NOMO-1 (cell line): ENCODE data around the gene PMM2.
"Not testable (repeated sequence)": the region's sequence is repeated elsewhere in the genome, so short reads cannot be mapped to it uniquely, and the experiment has no call there.

Experiments
- DNase-seq, 2 experiments: peaks; one replicate each; lab custom pipeline; 2025; ENCODE audit not compliant: unreplicated experiment in 2 of 2; lab: John Stamatoyannopoulos, UW

PMM2 gene

DNA sequence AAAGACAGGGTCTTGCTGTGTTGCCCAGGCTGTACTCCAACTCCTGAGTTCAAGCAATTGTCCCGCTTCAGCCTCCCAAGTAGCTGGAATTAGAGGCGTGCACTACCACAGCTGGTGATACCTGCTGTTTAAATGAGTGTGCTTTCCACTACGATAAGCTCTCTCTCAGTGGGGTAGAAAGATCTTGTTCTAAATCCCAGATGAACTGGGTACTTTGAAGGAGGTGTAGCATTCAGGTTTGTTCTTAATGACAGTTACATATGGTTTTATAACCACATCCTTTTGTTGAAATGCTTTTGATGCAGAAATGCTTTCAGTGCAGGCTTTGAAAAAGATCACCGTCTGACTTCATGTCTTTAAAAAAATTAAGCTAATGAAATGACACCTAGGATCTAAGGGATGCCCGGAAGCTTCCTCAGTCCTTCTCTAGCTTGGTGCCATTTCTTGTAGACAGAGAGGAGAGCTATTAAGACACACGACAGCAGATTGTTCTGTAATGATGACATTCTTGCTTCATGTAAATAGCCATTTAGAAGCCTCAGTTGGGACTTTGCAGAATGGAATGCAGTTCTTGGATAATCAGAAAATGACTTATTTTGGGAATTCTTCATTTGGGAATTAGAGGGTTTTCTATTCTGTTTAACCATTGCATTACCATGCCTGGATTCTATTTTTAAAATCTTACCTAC is 19.5 kb downstream of the PMM2 start:
- DNase-seq: no peak

DNA sequence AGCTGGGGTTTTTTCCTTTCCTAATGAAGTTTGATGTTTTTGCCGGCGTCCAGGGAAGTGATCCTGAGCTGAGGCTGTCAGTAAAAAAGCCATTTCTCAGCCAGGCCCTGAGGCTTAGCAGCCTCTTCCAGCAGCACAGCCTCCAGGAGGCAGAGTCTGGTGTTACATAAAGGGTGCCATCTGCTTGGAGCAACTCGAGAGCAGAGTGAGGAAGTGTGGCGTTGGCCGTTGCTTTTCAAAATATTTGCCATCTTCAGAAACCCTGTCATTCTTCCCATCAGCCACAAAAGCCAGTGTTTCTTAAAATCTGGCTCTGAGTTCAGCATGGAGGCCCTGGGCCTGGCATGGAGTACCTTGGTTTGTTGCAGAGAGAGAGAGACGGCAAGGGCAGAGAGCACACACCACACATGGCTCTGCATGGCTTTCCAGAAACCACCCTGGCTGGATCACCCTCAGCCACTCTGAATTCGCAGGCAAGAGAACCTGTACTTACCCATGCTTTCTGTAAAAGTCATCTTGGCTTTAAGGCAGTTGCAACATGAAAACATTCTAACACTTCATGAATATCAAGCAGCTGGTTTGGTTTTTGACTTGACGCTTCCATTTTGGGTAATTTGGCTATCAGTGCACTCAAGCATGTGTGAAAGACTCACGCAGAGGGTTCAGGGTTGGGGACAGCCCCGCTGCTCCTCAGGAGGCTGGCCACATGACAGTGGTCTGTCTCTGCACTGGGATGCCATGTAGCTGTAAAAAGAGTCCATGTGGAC is 21.0 kb downstream of the PMM2 start:
- DNase-seq: no peak

- no peak for DNase-seq
Measured at GRCh38 chr16:8819411-8820034, 21.9 kb downstream of the PMM2 start.

DNA sequence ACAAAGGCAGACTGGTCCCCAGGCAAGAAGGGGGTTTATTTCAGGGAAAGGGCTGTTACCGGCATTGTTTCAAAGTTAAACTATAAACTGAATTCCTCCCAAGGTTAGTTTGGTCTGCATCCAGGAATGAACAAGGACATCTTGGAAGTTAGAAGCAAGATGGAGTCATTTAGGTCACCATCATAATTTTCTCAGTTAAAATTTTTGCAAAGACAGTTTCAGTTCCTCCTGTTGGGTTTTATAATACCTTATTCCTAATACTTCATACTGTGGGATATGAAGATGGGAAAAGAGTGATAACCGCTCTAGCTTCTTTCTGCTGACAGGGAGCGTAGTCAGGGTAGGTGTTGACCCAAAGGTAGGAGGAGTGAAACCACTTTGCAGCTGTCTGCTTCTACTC is 24.8 kb downstream of the PMM2 start:
- no peak for DNase-seq

- no peak for DNase-seq
Measured at GRCh38 chr16:8826278-8826879, 28.7 kb downstream of the PMM2 start.

- DNase-seq: no peak
Measured at GRCh38 chr16:8828541-8829165, 31.0 kb downstream of the PMM2 start.

- no peak for DNase-seq
Measured at GRCh38 chr16:8831450-8831849, 33.8 kb downstream of the PMM2 start.

DNA sequence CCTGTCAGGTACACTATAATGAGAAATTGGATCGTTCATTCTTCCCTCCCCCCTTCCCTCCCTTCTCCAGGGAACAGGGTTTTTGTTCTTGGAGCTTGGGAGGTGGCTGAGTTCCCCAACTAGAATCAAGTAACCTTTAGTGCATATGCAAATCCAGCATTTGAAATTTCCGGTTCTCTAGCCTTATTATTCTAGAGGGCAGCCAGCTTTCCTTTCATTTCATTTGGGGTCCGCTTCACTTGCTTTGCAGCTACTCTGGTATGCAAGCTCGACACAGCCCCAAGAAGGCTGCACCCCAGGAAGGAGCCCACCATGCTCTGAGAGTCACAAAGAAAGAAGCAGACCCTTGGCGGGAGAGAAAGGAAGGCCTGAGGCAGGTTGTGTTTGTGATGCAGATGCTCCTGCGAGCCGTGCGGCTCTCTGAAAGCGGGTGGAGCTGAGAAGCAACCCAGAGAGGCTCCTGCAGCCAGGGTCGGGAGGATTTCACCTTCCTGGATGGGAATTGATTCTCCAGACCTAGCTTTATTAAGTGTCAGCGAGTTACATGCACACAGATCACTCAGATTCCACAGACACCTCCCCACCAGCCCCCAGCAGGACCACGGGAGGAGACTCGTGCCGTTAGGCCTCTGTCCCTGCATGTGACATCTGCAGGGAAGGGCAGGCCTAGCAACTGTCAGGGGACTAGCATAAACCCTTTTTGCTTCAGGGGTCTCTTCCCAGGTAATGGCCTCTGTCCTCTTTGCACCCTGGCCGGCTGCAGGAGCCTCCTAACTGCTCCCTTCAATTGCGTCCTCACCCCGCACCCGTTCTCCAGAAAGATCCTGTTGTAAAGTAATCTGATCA is 34.5 kb downstream of the PMM2 start:
- DNase-seq: no peak

- peak in 1 of 2 experiments; percentile 21 for DNase-seq
Measured at GRCh38 chr16:8832717-8833105, 35.1 kb downstream of the PMM2 start.

GRCh38 chr16:8836797-8837196 is 39.2 kb downstream of the PMM2 start:
- DNase-seq: not testable (repeated sequence)

- not testable (repeated sequence) for DNase-seq
Measured at GRCh38 chr16:8837594-8837993, 40.0 kb downstream of the PMM2 start.

DNA sequence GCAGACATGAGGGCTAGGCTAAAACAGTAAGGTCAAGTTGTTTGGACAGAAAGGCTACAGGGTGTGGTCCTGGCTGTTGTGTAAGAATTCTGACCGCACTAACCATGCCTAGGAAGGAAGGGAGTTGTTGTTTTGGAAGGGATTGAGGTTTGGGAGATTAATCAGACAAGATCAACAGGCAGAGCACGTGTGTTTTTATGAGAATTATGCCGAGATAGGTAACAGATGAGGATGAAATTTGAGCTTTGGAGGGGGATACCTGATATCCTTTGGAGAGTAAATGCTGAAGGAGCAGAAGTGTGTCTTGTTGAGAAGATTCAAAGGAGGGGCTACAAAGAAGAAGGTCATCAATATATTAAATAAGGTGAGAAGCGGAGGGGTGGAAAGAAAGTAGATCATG is 44.4 kb downstream of the PMM2 start:
- not testable (repeated sequence) for DNase-seq

DNA sequence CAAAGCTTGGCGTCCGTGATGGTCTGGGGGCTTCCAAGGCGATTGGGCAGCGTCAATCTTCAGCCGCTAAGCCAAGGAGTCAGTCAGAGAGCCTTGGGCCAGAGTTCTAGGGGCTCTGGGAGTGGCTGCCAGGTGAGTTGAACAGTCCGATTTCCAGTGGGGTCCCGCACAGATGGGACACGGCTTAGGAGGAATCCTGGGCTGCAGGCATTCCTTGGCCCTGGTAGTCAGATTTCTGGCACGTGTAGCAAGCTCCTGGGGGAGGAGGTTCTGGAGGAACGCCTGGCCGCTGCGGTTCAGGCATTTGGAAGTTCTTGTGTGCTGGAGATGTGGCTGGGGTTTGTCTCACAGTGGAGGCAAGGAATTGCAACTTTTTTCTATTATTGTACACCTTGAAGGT is 45.7 kb downstream of the PMM2 start:
- not testable (repeated sequence) for DNase-seq

GRCh38 chr16:8845699-8846298 is 48.2 kb downstream of the PMM2 start:
- DNase-seq: no peak

- no peak for DNase-seq
Measured at GRCh38 chr16:8846401-8846932, 48.8 kb downstream of the PMM2 start.

DNA sequence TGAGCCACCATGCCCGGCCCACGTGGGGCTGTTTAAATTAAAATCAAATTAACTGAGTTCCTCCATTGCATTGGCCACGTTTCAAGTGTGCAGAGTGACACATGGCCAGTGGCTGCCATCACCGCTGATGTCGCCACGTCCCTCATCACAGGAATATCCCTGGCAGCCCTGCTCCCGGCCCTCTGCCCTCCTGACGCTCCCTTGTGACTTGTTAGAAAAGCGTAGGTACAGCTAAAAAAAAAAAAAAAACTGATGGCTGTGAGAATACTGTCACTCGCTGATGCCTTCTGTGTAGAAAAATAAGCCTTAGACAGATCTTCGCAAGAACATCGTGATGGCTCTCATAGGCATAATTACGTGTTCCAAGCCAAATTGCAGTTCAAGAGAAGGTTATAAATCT is 49.5 kb downstream of the PMM2 start:
- DNase-seq: no peak

GRCh38 chr16:8847623-8848022 is 50.0 kb downstream of the PMM2 start:
- DNase-seq: no peak

GRCh38 chr16:8848231-8848938 is 50.7 kb downstream of the PMM2 start:
- no peak for DNase-seq

DNA sequence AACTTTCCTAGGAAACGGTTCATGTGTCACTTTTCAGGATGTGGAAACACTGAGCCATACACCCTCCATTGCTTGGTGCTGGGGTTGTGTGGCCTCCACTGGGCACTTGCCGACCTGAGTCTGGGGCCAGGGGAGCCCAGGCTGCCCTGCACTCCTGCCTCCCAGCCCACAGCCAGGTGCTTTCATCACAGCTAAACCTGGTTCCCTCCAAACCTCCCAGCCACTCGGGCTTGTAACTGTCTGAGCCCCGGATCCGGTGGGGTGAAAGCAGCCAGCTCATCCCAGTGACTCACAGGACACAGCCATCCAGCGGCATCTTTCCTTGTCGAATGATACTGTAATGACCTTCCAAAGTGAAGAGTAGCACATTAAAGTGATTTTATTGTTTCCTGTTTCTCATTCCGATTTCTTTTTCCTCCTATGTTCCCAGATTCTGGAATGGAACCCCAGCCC is 51.3 kb downstream of the PMM2 start:
- DNase-seq: no peak
